Activated T-cell treated with anti-CD3 and anti-CD28 coated beads, Interleukin-2, amount 50 U/mL, for 72 hours (primary cell): ENCODE measurements around the gene HOXC11. TPM values are rescaled to one million over a fixed set of nuclear protein-coding genes. Genes with fewer than 3 reads are reported as not detected.

Experiments
- ATAC-seq, 2 donors: fragments of 150-1000 bp; cut with Tn5 transposase; replicated peaks in 1 of 2; 2 replicates each; pipeline ENCODE4 v1.10.0; 2021; ENCODE audit warnings: moderate library complexity in 2 of 2, mild to moderate bottlenecking in 1 of 2
- DNase-seq, 2 donors: peaks; one replicate each; pipeline ENCODE4 v3.0.0; 2021 to 2022; ENCODE audit warnings: mixed read lengths in 1 of 2
- H3K27ac Mint-ChIP-seq: one replicate; pipeline ENCODE4 v1.8.0; 2022; ENCODE audit warnings: mild to moderate bottlenecking, moderate library complexity, mixed read lengths
- H3K27me3 Mint-ChIP-seq: one replicate; pipeline ENCODE4 v1.8.0; 2022; ENCODE audit warnings: low read depth, mixed read lengths
- H3K36me3 Mint-ChIP-seq, 2 donors: one replicate each; pipeline ENCODE4 v1.8.0; 2022; ENCODE audit warnings: mixed read lengths in 2 of 2, mild to moderate bottlenecking in 1 of 2; ENCODE audit not compliant: insufficient read depth in 2 of 2
- H3K4me1 Mint-ChIP-seq: one replicate; pipeline ENCODE4 v1.8.0; 2022; ENCODE audit warnings: low read depth, mixed read lengths
- H3K4me3 Mint-ChIP-seq, 2 donors: one replicate each; pipeline ENCODE4 v1.8.0; 2022; ENCODE audit warnings: mild to moderate bottlenecking in 2 of 2, mixed read lengths in 2 of 2, moderate library complexity in 2 of 2
- H3K9me3 Mint-ChIP-seq, 2 donors: one replicate each; pipeline ENCODE4 v1.8.0; 2022; ENCODE audit warnings: mixed read lengths in 2 of 2
- total RNA-seq, 2 donors: library from RNA; stranded (reverse); gene quantifications; one replicate each; pipeline ENCODE4 v1.2.3, GENCODE V29; 2022

HOXC11 gene
- total RNA-seq, 2 donors from 2014 or later: not detected

DNA sequence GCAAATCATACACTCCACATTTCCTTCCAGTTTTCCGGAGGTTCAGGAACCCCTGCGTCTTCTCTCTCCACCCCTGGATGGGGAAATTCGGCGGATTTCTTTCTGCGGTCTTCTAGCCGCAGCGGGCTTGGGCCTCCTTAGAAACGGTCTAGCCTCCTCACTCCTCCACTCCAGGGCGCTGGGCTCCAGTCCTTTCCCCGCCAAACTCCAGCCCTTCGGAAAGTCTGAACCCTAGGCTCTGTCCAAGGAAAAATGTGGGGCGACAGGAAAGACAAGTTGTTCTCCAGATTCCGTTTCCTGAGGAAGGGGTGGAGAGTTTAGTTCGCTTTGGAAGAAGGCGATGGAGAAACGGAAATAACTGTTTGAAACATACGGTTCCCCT is 10.6 kb downstream of the HOXC11 start:
- H3K27me3 Mint-ChIP-seq: peaks cover 97% of the 10 kb centered on the region
- DNase-seq (no peak), ATAC-seq (no peak)
- H3K4me1 Mint-ChIP-seq: peaks cover 41% of the 10 kb centered on the region
- H3K4me3 Mint-ChIP-seq: no peak overlapping the region
- peak overlapping the region; percentile 29 for H3K27ac Mint-ChIP-seq
- H3K9me3 Mint-ChIP-seq: no peaks in the 10 kb centered on the region
- H3K36me3 Mint-ChIP-seq: peaks cover 0 to 1% of the 10 kb centered on the region in 2 donors

DNA sequence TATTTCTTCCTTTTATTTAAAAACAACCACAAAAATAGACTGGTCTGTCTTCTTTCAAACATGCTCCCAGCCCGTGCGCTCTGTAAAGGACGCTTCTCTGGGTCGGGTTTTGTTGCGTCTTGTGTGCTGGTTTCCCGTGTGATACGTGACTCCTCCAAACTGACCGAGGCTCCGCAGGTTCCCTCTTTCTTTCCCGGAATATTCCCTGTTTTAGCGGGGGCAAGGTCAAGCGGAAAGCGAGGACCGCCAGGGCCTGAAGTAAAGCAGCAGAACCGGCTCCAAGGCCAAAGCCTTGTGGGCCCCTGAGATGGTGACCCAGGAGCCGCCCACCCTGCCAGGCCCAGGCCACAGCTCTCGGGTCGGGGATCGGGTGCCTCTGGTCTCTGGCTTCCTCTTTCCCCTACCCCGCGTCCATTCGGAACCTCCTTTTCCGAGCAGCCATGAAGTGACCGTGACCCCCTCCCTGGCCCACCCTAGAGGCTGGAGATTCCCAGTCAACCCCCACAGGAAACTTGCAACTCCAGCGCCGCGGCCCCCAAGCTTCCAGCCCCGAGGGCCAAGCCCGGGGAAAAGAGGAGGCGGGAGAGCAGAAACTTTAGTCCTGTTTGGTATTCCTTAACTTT is 11.1 kb downstream of the HOXC11 start:
- ATAC-seq (no peak), DNase-seq (no peak)
- H3K9me3 Mint-ChIP-seq: no peaks in the 10 kb centered on the region
- H3K4me3 Mint-ChIP-seq: no peak overlapping the region
- peaks cover 97% of the 10 kb centered on the region for H3K27me3 Mint-ChIP-seq
- peak overlapping the region; percentile 29 for H3K27ac Mint-ChIP-seq
- peaks cover 46% of the 10 kb centered on the region for H3K4me1 Mint-ChIP-seq
- H3K36me3 Mint-ChIP-seq: peaks cover 0 to 1% of the 10 kb centered on the region in 2 donors

DNA sequence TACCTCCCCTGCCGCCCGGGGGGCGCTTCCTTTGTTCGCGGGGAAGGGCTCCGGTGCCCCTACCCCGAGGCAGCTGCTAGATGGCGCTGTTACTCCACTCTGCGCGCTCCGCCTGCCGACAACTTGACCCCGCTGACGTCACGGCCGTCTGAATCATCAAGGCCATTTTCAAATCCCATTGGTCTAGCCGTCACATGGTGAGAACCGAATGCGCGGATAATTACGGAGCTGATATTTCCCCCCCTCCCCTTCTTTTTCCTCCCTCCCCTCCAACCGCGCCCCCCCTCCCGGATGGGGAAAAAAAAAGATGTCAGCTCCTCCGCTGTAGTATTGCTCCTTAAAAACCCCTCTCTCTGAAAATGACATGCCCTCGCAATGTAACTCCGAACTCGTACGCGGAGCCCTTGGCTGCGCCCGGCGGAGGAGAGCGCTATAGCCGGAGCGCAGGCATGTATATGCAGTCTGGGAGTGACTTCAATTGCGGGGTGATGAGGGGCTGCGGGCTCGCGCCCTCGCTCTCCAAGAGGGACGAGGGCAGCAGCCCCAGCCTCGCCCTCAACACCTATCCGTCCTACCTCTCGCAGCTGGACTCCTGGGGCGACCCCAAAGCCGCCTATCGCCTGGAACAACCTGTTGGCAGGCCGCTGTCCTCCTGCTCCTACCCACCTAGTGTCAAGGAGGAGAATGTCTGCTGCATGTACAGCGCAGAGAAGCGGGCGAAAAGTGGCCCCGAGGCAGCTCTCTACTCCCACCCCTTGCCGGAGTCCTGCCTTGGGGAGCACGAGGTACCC is 12.2 kb downstream of the HOXC11 start, which contains the start of gene HOXC10:
Gene HOXC10, plus strand, starts transcription at position 246 of the 791 bp plus-strand sequence. Its CDS starts 114 bp downstream, at position 360.
- Mint-ChIP-seq H3K27me3 (peaks cover 97% of the 10 kb centered on the region), H3K27ac (peak within 1 kb of the TSS; percentile 31), H3K9me3 (no peaks in the 10 kb centered on the region), H3K4me1 (peaks cover 56% of the 10 kb centered on the region), H3K4me3 (peak within 1 kb of the TSS; percentile 54 to 79), H3K36me3 (peaks cover 0 to 1% of the 10 kb centered on the region in 2 donors)
- DNase-seq: peak; percentile 93
- ATAC-seq: peak; percentile 78 to 81

DNA sequence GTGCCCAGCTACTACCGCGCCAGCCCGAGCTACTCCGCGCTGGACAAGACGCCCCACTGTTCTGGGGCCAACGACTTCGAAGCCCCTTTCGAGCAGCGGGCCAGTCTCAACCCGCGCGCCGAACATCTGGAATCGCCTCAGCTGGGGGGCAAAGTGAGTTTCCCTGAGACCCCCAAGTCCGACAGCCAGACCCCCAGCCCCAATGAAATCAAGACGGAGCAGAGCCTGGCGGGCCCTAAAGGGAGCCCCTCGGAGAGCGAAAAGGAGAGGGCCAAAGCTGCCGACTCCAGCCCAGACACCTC is 12.7 kb downstream of the HOXC11 start:
- DNase-seq (no peak), ATAC-seq (no peak)
- H3K27ac Mint-ChIP-seq: no peak overlapping the region
- H3K4me3 Mint-ChIP-seq: peak overlapping the region; percentile 54 to 79
- peaks cover 0 to 1% of the 10 kb centered on the region in 2 donors for H3K36me3 Mint-ChIP-seq
- H3K27me3 Mint-ChIP-seq: peaks cover 97% of the 10 kb centered on the region
- H3K9me3 Mint-ChIP-seq: no peaks in the 10 kb centered on the region
- peaks cover 56% of the 10 kb centered on the region for H3K4me1 Mint-ChIP-seq

DNA sequence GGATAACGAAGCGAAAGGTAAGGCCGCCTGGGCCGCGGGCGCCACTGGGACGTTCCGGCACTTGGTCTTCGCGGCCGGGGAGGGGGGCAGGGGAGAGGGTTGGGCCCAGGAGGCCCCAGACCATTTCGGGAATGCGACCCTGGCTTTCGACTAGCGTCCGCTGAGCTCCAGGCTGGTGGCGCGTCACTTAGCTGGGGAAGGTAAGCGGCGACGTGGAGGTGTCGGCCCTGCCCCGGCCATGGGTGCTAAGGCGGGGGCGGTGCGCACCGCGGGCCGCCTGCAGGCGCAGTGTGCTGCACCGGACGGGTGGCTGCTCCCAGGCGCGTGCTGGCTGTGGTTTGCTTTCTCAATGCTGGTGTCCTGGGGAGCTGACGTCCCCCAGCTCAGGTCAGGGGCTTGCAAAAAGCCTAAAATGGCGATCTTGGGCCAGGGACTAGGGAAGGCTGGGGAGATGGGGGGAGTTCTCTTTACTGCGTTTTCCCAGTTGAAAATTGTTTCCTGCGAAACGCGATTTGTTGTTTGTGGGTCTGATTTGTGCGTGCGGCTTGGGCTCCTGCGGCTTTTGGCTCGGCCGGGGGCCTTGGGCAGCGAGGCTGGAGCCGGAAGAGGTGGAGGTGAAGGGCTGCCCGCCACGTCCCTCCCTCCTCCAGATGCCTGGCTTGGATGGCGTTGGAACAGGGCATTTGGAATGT is 13.2 kb downstream of the HOXC11 start:
- Mint-ChIP-seq H3K27ac (no peak overlapping the region), H3K36me3 (peaks cover 0 to 1% of the 10 kb centered on the region in 2 donors), H3K4me3 (peak overlapping the region; percentile 60 to 79), H3K9me3 (no peaks in the 10 kb centered on the region), H3K4me1 (peaks cover 56% of the 10 kb centered on the region), H3K27me3 (peaks cover 97% of the 10 kb centered on the region)
- DNase-seq (peak; percentile 36 to 40), ATAC-seq (peak; percentile 44 to 45)

DNA sequence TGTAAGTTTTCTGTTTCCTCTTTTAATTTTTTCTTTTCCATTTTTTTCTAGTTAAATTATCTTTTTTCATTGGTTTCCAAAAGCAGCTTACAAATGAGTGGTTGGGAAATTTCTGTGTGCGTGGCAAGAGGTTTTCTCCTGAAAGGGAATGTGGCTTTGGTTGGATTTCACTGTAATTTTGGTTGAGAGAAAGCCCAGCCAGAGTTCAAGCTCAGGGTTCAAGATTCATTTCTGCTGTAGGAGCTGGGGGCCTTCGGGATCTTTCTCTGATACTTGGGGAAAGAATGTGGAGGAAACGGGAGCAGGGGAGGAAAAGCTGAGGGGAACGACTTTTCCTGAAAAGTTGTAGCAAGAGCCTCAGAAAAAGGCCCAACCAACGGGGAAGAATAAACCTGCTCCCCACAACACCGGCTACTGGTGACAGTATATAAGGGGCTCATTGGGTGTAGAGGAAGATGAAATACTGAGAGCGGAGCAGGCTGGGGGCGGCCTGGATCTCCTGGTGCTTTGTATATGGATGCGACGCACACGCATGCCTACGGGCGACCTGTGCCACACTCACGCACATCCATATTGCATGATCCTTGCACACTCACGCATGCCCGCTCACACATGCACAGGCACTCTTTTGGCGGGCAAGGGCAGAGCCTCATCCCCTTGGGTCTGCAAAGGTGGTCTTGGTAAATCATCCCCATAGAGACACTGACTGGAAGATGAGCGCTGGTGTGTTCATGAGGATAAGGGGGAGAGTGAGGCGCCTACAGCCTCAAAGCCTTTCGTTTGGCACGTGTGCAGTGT is 14.0 kb downstream of the HOXC11 start:
- ATAC-seq: no peak
- DNase-seq: no peak
- Mint-ChIP-seq H3K27ac (no peak overlapping the region), H3K4me1 (peaks cover 58% of the 10 kb centered on the region), H3K36me3 (peaks cover 0 to 1% of the 10 kb centered on the region in 2 donors), H3K27me3 (peaks cover 97% of the 10 kb centered on the region), H3K4me3 (peak overlapping the region in 1 of 2 donors; percentile 79), H3K9me3 (no peaks in the 10 kb centered on the region)

DNA sequence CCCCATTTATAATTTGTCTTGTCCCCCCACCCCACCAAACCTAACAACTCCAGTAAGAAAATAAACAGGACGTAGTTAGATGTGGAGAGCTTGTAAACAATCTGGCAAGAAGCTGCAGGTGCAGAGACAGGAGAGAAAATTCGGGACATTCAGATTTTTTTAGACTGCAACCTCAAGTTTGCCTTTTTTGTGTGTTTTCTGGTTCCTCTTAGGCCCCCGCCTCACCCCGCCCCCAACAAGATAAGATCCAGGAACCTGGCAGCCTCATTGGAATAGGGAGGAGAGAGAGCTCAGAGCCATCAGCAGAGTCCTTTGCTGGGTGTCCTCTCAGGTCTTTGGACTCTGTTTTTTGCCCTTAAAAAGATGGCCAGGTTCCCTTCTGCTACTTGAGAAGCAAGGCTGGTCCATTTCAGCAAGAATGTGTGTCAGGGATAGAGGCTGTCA is 14.9 kb downstream of the HOXC11 start:
- Mint-ChIP-seq H3K4me3 (no peak overlapping the region), H3K27me3 (peaks cover 97% of the 10 kb centered on the region), H3K9me3 (no peaks in the 10 kb centered on the region), H3K27ac (no peak overlapping the region), H3K36me3 (peaks cover 0 to 1% of the 10 kb centered on the region in 2 donors), H3K4me1 (peaks cover 64% of the 10 kb centered on the region)
- DNase-seq (no peak), ATAC-seq (no peak)

DNA sequence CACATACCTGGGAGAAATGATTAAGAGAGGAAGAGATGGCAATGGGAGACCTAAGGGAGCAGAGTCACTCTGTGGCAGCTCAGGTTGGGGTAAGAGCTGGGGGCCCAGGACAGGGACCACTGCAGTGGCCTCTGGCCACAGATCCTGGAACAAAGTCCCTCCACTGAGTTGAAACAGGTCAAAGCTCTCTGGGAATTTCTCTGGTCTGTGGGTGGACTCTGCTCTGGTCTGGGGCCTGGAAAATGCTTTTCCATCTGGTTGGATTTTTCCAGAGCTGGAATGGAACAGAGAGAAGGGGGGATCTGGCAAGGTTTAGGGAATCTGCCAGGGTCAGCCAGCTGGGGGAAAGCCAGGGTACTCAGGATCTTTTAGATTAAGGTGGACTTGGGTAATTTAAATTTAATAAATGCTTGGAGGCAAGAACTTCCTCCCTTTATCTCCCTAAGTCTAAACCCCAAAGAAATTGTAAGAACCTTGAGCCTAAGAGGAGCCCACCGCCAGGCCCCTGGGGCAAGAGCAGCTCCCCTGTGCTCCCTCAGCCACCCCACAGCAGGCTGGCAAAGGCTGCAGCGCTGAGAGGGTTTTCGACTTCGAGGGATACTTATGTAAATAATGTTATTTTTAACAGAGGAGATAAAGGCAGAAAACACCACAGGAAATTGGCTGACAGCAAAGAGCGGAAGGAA is 15.8 kb downstream of the HOXC11 start:
- H3K36me3 Mint-ChIP-seq: peaks cover 0 to 1% of the 10 kb centered on the region in 2 donors
- no peak overlapping the region for H3K27ac Mint-ChIP-seq
- ATAC-seq (no peak), DNase-seq (no peak)
- H3K9me3 Mint-ChIP-seq: no peaks in the 10 kb centered on the region
- H3K4me1 Mint-ChIP-seq: peaks cover 64% of the 10 kb centered on the region
- peak overlapping the region; percentile 75 to 78 for H3K4me3 Mint-ChIP-seq
- peaks cover 97% of the 10 kb centered on the region for H3K27me3 Mint-ChIP-seq

DNA sequence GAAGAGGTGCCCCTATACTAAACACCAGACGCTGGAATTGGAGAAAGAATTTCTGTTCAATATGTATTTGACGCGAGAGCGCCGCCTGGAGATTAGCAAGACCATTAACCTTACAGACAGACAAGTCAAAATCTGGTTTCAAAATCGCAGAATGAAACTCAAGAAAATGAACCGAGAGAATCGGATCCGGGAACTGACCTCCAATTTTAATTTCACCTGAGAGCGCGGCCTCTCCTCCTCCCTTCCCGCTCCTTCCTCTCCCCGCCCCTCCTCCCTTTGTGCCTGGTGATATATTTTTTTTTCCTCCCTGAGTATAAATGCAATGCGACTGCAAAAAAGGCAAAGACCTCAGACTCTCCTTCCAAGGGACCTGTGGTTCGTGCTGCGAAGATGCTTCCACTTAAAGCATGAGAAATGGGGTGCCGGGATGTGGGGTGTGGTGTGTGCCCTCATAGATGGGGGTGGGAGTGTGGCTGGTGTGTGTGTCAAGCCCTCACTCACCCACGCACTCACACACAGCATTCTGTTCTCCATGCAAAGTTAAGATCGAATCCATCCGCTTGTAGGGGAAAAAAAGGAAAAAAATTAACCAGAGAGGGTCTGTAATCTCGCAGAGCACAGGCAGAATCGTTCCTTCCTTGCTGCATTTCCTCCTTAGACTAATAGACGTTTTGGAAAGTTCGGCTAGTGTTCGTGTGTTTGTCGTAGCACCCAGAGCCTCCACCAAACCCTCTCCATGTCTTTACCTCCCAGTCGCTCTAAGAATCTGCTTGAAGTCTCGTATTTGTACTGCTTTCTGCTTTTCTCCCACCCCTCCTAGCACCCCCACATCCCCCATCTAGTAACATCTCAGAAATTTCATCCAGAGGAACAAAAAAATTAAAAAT is 16.5 kb downstream of the HOXC11 start:
- ATAC-seq (peak; percentile 13 to 21), DNase-seq (peak; percentile 34 to 51)
- peak overlapping the region; percentile 75 to 78 for H3K4me3 Mint-ChIP-seq

DNA sequence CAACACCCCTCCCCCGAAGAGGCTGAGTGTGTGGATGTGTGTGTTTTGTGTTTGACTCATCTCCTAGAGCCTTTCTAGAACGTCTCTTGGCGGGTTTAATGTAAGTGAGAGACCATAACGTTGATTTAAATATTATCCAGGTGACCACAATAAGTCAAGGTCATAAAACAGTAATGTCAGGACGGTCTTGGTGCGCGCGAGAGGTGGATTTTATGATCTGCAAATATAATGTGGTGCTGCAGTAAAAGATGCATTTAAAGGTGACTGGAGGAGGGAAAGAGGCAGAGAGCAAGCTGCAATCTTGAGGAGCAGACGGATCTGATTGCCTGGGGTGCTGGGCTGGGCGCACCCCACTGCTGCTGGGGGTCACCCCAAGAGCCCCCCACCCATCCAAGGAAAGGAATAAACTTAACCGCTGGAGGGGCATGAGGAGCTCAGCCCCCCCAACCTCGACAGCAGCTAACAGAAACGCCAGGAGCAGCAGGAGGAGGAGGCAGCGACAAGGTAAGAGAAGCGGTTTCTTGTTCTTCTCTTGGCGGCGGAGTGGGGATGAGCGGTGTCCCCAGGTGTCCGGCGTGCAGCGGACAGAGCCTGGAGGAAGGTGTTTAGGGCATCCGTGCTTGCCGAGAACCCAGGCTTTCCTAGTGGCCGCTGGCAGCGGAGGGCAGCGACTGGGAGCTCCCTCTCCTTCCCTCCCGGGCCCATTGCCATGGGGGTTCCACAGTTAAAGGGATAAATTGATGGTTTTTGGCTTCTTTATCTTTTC is 17.6 kb downstream of the HOXC11 start:
- DNase-seq (no peak), ATAC-seq (no peak)
- Mint-ChIP-seq H3K9me3 (no peaks in the 10 kb centered on the region), H3K27me3 (peaks cover 97% of the 10 kb centered on the region), H3K4me1 (peaks cover 66% of the 10 kb centered on the region), H3K4me3 (peak overlapping the region; percentile 60 to 78), H3K36me3 (peaks cover under 1 to 2% of the 10 kb centered on the region in 2 donors), H3K27ac (no peak overlapping the region)

More for the DNA sequence above, 16.5 kb downstream of the HOXC11 start:
- Mint-ChIP-seq H3K27ac (no peak overlapping the region), H3K9me3 (no peaks in the 10 kb centered on the region), H3K4me1 (peaks cover 66% of the 10 kb centered on the region), H3K27me3 (peaks cover 98% of the 10 kb centered on the region), H3K36me3 (peaks cover 0 to 1% of the 10 kb centered on the region in 2 donors)

DNA sequence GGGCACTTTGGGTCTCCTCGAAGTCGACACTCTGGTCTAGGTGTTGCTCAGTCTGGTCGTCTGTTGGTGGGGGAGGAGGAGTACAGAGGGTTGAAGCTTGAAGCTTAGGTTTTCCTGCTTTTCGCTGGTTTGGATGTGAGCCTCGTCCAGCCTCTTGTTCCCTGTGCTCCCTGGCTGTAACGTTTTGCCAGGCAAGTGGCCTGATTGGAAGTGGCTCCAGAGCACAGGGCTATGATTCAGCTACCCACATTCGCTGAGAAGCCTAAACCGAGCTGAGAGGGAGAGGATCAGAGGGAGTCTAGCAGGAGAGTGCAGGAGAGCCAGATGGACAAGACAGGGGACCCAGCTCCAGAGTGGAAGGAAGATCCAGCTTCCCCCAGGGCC is 18.1 kb downstream of the HOXC11 start:
- DNase-seq (no peak), ATAC-seq (no peak)
- H3K27me3 Mint-ChIP-seq: peaks cover 97% of the 10 kb centered on the region
- H3K4me1 Mint-ChIP-seq: peaks cover 69% of the 10 kb centered on the region
- peak overlapping the region; percentile 40 for H3K27ac Mint-ChIP-seq
- H3K36me3 Mint-ChIP-seq: peaks cover 0 to 3% of the 10 kb centered on the region in 2 donors
- H3K4me3 Mint-ChIP-seq: peak overlapping the region; percentile 15 to 31
- H3K9me3 Mint-ChIP-seq: no peaks in the 10 kb centered on the region
